Thyroid gland (tissue), 4 donors: Measurements from ENCODE around the gene MAP1LC3B2. TPM values are rescaled to one million over a fixed set of nuclear protein-coding genes. Genes with fewer than 3 reads are reported as not detected.

Experiments used
- DNase-seq, 2 donors: peaks; one replicate each; pipeline ENCODE4 v3.0.0-alpha.2; 2019
- H3K27ac ChIP-seq, 3 donors: fragments of 200-600 bp; sonication (generic); 1 replicate in 2 of 3; 2 replicates in 1 of 3; pipeline ENCODE4 v1.5.1; 2016 to 2019; ENCODE audit warnings: mild to moderate bottlenecking in 1 of 3, moderate library complexity in 1 of 3
- H3K27me3 ChIP-seq: fragments of 200-600 bp; sonication (generic); one replicate; pipeline ENCODE4 v1.5.1; 2019
- H3K36me3 ChIP-seq, 2 donors: fragments of 200-600 bp; sonication (generic); one replicate each; pipeline ENCODE4 v1.5.1; 2016 to 2019
- H3K4me1 ChIP-seq, 2 donors: fragments of 200-600 bp; sonication (generic); one replicate each; pipeline ENCODE4 v1.5.1; 2017 to 2019
- H3K4me3 ChIP-seq, 3 donors: fragments of 200-600 bp; sonication (generic); replicated peaks in 1 of 3; 1 replicate in 2 of 3; 2 replicates in 1 of 3; pipeline ENCODE4 v1.5.1; 2016; ENCODE audit warnings: mild to moderate bottlenecking in 1 of 3
- H3K9me3 ChIP-seq: fragments of 200-600 bp; sonication (generic); one replicate; pipeline ENCODE4 v1.5.1; 2017
- POLR2A ChIP-seq, 2 donors: fragments of 450-650 bp; IDR thresholded peaks; one replicate each; pipeline ENCODE4 v1.6.1; 2017; ENCODE audit warnings: antibody characterized with exemption in 2 of 2, mild to moderate bottlenecking in 2 of 2, moderate library complexity in 1 of 2
- WGBS, 2 donors: methylation state at CpG; one replicate each; pipeline ENCODE4 v1.1.5; 2017; 5-methylcytosine and 5-hydroxymethylcytosine counted together
- intact Hi-C: fragments of 100-400 bp; cut with DNase I; formaldehyde crosslinking; loops from one replicate; pipeline ENCODE4 v1.15.1; 2023
- total RNA-seq, 4 donors: library from RNA; depleted of rRNA; stranded (reverse); fragments of >200 nt; gene quantifications; one replicate each; pipeline ENCODE4 v1.2.3, GENCODE V29; 2016
- TF ChIP-seq, protein P1 (sequence below), 6 experiments: fragments of 200-600 bp in 3 of 6; fragments of 450-650 bp in 3 of 6; sonication (generic) in 3 of 6; IDR thresholded peaks; one replicate each; pipeline ENCODE4 v1.5.1; 2016 to 2019; ENCODE audit warnings: antibody characterized with exemption in 6 of 6, mild to moderate bottlenecking in 2 of 6, inconsistent platforms in 1 of 6, moderate library complexity in 1 of 6

MAP1LC3B2 gene
- total RNA-seq, 4 donors from 2014 or later, result 1.6 TPM; not detected in 3

DNA sequence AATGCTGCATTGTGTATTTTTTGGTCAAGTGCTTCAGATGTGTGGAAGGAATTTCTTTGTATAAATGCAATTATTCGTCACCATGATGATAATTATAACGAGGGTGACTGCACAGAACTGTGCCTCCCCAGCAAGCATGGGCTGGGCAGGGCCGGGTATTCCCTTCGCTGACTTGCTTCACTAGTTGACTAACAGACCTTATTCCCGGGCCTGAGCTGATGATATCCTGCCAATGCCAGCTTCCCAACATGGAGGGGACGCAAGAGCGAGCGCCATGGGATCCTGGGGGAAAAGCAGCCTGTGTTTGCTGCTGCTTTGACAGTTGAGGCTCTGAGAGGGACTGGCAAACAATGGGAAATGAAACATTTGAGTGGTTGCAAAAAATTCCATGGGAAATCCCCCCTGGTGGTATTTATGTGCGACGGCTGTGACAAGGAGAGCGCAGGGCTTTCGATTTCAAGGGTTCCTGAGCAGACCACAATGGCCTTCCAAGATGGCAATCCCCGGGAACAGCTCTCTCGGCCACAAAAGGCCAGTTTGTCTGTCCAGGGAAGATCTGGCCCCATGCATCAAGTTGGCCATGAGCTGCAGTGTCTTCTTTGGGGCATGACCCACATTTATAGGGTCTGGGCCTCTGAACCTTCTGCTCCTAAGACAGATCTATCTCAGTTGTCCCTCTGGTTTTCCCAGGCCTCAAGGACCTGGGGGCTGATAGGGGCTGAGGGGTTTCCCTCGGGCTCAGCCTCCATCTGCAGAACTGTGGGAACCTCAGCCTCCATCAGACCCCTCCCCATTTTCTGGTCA is 21.9 kb upstream of the MAP1LC3B2 start:
- peak in 1 of 2 donors; percentile 12 for DNase-seq
- no peaks in the 10 kb centered on the region for H3K36me3 ChIP-seq
- no peaks in the 10 kb centered on the region for H3K27me3 ChIP-seq
- peaks cover 19 to 43% of the 10 kb centered on the region in 2 donors for H3K4me1 ChIP-seq
- TF ChIP-seq POLR2A (IDR thresholded peaks at IDR 0.05), result no peak
- TF ChIP-seq, protein P1, sequence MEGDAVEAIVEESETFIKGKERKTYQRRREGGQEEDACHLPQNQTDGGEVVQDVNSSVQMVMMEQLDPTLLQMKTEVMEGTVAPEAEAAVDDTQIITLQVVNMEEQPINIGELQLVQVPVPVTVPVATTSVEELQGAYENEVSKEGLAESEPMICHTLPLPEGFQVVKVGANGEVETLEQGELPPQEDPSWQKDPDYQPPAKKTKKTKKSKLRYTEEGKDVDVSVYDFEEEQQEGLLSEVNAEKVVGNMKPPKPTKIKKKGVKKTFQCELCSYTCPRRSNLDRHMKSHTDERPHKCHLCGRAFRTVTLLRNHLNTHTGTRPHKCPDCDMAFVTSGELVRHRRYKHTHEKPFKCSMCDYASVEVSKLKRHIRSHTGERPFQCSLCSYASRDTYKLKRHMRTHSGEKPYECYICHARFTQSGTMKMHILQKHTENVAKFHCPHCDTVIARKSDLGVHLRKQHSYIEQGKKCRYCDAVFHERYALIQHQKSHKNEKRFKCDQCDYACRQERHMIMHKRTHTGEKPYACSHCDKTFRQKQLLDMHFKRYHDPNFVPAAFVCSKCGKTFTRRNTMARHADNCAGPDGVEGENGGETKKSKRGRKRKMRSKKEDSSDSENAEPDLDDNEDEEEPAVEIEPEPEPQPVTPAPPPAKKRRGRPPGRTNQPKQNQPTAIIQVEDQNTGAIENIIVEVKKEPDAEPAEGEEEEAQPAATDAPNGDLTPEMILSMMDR (IDR thresholded peaks at IDR 0.05), result no peak
- no peak overlapping the region for H3K4me3 ChIP-seq
- H3K9me3 ChIP-seq, result no peaks in the 10 kb centered on the region
- H3K27ac ChIP-seq, result peak overlapping the region in 1 of 3 donors; percentile 37
- 47 to 78% methylated on average over 13 to 15 of the region's 15 CpGs for WGBS, 2 donors
- intact Hi-C loops, result no loop called here

DNA sequence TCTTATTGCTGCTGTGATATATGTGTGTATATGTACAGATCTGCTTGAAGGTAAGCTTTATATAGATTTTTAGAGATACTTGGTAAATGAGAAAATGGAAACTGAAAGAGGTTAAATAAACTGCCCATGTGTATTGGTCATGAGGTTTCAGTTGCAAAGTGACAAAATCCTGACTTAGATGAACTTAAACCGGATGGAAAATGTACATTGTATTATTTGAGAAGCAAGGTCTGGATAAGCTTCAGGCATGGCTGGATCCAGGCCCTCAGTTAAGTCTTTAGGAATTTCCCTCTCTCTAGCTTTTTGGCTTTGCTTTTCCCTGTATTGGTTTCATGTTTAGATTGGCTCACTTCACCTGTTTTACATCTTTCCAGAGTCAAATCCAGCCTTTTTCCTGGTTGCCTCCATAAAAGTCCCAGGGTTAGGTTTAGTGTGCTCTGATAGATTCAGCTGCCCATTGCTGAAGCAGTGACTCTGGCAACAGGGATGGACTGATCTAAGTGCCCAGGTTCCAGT is 21.0 kb upstream of the MAP1LC3B2 start:
- Histone ChIP-seq H3K27me3 (no peaks in the 10 kb centered on the region), H3K36me3 (no peaks in the 10 kb centered on the region), H3K9me3 (no peaks in the 10 kb centered on the region), H3K4me1 (peaks cover 24 to 45% of the 10 kb centered on the region in 2 donors), H3K27ac (peak overlapping the region in 1 of 3 donors; percentile 68), H3K4me3 (no peak overlapping the region)
- DNase-seq, result no peak
- no peak for TF ChIP-seq POLR2A (IDR thresholded peaks at IDR 0.05)
- TF ChIP-seq, protein P1 (IDR thresholded peaks at IDR 0.05), result no peak
- intact Hi-C loops, result no loop called here
- 64 to 81% methylated on average over 1 of the region's 1 CpG for WGBS, 2 donors

DNA sequence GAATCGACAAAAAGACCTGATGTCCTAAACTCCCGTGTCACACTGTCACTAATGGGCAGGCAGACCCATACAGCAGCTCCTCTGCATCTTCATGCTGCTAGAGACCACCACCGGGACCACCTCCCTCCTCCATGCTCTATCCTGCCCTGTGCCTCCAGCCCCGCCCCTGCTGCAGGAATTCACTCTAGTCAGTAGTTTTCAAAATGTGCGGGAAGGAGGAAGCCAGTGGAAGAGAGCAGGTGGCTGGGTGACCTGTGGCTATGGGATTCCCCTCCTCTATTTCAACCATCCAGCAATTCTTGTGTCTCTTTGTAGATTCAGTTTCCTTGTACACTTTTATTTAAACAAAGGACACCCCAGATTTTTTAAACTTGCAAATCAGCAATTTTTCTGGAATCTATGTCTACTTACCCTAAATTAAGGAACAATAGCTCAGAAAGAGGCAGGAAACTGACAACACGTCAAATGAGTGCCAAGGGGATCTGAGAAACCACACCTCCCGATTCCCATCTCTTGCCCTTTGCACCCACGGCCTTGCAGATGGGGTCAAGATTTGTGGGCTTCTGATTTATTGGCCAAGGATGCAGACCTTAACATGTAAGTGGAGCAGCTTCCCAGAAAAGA is 20.4 kb upstream of the MAP1LC3B2 start:
- H3K4me3 ChIP-seq, result no peak overlapping the region
- H3K9me3 ChIP-seq, result no peaks in the 10 kb centered on the region
- no peaks in the 10 kb centered on the region for H3K36me3 ChIP-seq
- no peaks in the 10 kb centered on the region for H3K27me3 ChIP-seq
- H3K27ac ChIP-seq, result peak overlapping the region; percentile 30 to 68 (median 42)
- WGBS, 2 donors, result 75 to 78% methylated on average over 8 of the region's 8 CpGs
- intact Hi-C loops, result no loop called here
- no peak for DNase-seq
- H3K4me1 ChIP-seq, result peaks cover 22 to 51% of the 10 kb centered on the region in 2 donors
- TF ChIP-seq, protein P1 (IDR thresholded peaks at IDR 0.05), result no peak
- TF ChIP-seq POLR2A (IDR thresholded peaks at IDR 0.05), result no peak

DNA sequence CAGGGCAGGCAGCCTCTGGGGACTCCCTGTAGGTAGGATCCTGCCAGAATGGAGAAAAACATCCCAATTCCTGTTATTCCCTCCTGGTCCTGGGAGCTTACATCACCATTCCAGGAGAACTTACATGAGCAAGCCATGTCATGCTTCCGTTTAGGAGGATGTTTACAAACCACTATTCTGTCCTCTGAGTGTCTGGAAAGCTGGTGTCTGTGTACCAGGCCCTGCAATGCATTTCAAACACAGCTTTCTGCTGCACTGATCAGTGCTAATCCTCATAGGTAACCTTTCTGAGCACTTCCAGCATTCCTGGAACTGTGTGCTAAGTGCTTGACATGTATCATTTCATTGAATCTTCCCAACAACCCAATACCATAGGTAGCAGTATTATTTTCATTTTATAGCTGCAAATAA is 19.8 kb upstream of the MAP1LC3B2 start:
- Histone ChIP-seq H3K27ac (peak overlapping the region; percentile 42 to 68 (median 51)), H3K4me3 (no peak overlapping the region), H3K27me3 (no peaks in the 10 kb centered on the region), H3K9me3 (no peaks in the 10 kb centered on the region), H3K4me1 (peaks cover 22 to 56% of the 10 kb centered on the region in 2 donors), H3K36me3 (no peaks in the 10 kb centered on the region)
- WGBS, 2 donors, result 17 to 53% methylated on average over 1 of the region's 1 CpG
- intact Hi-C loops, result no loop called here
- TF ChIP-seq, protein P1 (IDR thresholded peaks at IDR 0.05), result no peak
- TF ChIP-seq POLR2A (IDR thresholded peaks at IDR 0.05), result no peak
- no peak for DNase-seq
